Measurements from ENCODE around the gene MRPS2. TPM values are rescaled to one million over a fixed set of nuclear protein-coding genes. Genes with fewer than 3 reads are reported as not detected.

The MRPS2 gene
- total and polyA plus RNA-seq, 12 donors: 28.6 to 82.9 (median 47.8) TPM

DNA sequence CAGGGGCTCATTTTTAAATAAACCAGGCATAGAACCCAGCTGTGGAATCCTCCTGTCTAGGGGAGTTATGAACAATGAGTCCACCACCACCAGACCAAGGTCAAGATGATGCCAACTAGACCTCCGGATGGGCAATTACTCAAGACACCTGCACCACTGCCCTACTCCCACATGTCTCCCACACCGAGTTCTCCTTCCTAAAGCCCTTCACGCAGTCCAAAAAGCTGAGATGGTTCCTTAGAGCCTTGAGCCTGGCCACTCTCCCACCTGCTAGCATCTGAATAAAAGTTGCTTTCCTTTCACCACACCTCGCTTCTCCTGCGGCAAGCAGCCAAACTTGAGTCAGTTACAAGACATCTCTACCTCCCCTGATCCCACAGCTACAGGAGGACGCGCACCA is 36.3 kb upstream of the MRPS2 start:
- H3K27ac ChIP-seq: no peak overlapping the region
- no peak for DNase-seq
- H3K4me1 ChIP-seq: peaks cover 0 to 9% (median 0%) of the 10 kb centered on the region in 9 donors
- intact Hi-C loops (cut with DNase I): no loop called here
- no peaks in the 10 kb centered on the region for H3K36me3 ChIP-seq
- H3K27me3 ChIP-seq: peaks cover 0 to 29% (median 9%) of the 10 kb centered on the region in 7 donors
- ATAC-seq: no peak
- H3K9me3 ChIP-seq: no peaks in the 10 kb centered on the region
- TF ChIP-seq, protein P1, sequence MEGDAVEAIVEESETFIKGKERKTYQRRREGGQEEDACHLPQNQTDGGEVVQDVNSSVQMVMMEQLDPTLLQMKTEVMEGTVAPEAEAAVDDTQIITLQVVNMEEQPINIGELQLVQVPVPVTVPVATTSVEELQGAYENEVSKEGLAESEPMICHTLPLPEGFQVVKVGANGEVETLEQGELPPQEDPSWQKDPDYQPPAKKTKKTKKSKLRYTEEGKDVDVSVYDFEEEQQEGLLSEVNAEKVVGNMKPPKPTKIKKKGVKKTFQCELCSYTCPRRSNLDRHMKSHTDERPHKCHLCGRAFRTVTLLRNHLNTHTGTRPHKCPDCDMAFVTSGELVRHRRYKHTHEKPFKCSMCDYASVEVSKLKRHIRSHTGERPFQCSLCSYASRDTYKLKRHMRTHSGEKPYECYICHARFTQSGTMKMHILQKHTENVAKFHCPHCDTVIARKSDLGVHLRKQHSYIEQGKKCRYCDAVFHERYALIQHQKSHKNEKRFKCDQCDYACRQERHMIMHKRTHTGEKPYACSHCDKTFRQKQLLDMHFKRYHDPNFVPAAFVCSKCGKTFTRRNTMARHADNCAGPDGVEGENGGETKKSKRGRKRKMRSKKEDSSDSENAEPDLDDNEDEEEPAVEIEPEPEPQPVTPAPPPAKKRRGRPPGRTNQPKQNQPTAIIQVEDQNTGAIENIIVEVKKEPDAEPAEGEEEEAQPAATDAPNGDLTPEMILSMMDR (IDR thresholded peaks at IDR 0.05): no peak
- H3K4me3 ChIP-seq: no peak overlapping the region
- 91 to 92% methylated on average over 7 of the region's 7 CpGs for WGBS, 2 donors

GRCh38 chr9:135468854-135469521 is 31.5 kb upstream of the MRPS2 start:
- no peaks in the 10 kb centered on the region for H3K36me3 ChIP-seq
- H3K4me3 ChIP-seq: peak overlapping the region in 1 of 10 donors; percentile 18
- WGBS, 2 donors: 26 to 30% methylated on average over 16 of the region's 16 CpGs
- DNase-seq: no peak
- no peaks in the 10 kb centered on the region for H3K9me3 ChIP-seq
- peaks cover 0 to 12% (median 0%) of the 10 kb centered on the region in 9 donors for H3K4me1 ChIP-seq
- intact Hi-C loops (cut with DNase I): no loop called here
- H3K27me3 ChIP-seq: peaks cover 0 to 26% (median 5%) of the 10 kb centered on the region in 7 donors
- no peak overlapping the region for H3K27ac ChIP-seq
- TF ChIP-seq, protein P1 (IDR thresholded peaks at IDR 0.05): no peak
- no peak for ATAC-seq

DNA sequence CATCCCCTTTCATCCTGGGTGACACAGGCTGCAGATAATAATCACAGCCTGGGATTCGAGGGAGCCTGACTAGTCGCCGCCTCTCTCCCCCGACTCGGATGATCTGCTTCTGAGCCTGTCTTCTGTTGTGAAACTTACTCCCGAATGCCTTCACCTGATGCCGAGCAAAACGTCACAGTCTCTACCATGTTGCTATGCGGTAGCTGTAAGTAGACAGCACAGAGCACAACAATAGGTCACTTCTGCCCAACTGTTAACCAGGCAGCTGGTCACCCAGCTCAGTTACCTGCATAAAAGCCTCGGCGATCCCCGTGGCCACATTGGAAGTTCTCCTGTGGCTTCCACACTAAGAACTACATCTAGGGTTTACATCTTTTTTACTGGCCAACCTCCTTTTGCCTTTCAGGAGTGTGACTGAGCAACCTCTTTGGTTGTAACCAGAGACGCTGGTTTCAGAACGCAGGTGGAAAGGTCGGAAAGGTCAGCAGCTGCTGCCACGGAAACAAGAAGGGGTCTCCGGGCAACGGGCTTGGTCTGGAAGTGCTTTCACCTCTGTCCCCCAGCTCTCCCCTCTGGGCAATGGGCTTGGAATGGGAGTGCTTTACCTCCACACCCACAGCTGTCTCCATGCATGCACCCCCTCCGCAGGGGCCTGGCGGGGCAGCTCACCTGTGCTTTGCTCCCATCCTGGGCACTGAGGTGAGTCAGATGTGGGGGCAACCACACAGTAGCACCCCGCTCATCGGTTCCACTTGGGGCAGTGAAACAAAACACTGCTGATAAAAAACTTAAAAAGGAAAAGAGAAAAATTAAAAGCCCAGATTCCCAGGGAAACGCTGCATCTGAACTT is 28.5 kb upstream of the MRPS2 start:
- intact Hi-C loops (cut with DNase I): no loop called here
- H3K9me3 ChIP-seq: no peaks in the 10 kb centered on the region
- no peak overlapping the region for H3K27ac ChIP-seq
- ATAC-seq (no peak), DNase-seq (no peak)
- 74 to 76% methylated on average over 23 of the region's 23 CpGs for WGBS, 2 donors
- H3K4me3 ChIP-seq: no peak overlapping the region
- peaks cover 0 to 25% (median 5%) of the 10 kb centered on the region in 7 donors for H3K27me3 ChIP-seq
- TF ChIP-seq, protein P1 (IDR thresholded peaks at IDR 0.05): no peak
- peaks cover 0 to 12% (median 0%) of the 10 kb centered on the region in 9 donors for H3K4me1 ChIP-seq
- H3K36me3 ChIP-seq: no peaks in the 10 kb centered on the region

DNA sequence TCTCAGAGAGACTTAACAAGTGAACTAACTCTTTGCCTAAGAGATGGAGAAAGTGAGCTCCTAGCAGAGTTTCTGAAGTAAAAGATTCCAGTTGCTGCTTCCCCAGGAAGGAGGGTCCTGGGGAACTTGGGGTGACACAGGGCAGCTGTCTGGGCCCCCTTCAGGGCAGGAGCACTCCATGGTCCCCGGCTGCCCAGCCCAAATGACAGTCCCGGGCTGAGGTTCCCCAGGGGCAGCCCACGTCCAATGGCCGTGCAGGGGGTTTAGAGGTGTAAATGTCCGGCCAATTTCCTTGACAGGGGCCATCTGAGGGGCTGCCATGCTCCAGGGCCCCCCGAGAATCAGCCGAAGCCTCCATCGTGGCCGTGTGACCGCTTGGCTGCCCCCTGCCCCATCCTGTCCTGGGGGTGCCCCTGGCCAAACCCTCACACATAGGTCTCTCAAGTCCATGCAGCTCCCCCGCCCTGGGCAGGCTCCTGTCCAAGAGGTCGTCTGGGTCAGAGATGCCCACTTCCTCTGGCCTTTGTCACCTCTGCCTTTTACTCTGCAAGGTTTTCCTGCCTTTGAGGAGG is 26.4 kb upstream of the MRPS2 start:
- no peak overlapping the region for H3K4me3 ChIP-seq
- no peak for DNase-seq
- TF ChIP-seq, protein P1 (IDR thresholded peaks at IDR 0.05): no peak
- intact Hi-C loops (cut with DNase I): no loop called here
- H3K36me3 ChIP-seq: no peaks in the 10 kb centered on the region
- no peak for ATAC-seq
- no peaks in the 10 kb centered on the region for H3K9me3 ChIP-seq
- no peak overlapping the region for H3K27ac ChIP-seq
- 68% methylated on average over 12 of the region's 12 CpGs for WGBS, 2 donors
- peaks cover 0 to 9% (median 3%) of the 10 kb centered on the region in 9 donors for H3K4me1 ChIP-seq
- H3K27me3 ChIP-seq: peaks cover 0 to 13% (median 5%) of the 10 kb centered on the region in 7 donors

Data from heart right ventricle (tissue), 16 donors.